H9 (cell line): ENCODE data around the gene MIPOL1. TPM values are rescaled to one million over a fixed set of nuclear protein-coding genes. Genes with fewer than 3 reads are reported as not detected.

Source experiments
- DNase-seq: peaks from one replicate; pipeline ENCODE4 v3.0.0-alpha.2; 2017
- H2AFZ ChIP-seq: one replicate; pipeline ENCODE4 v1.6.1; 2013; ENCODE audit warnings: mild to moderate bottlenecking, low read length, control low read depth, moderate library complexity
- H2AK5ac ChIP-seq: 2 replicates; pipeline ENCODE4 v1.6.1; 2013; ENCODE audit warnings: low read length, control low read depth, mixed read lengths; ENCODE audit not compliant: insufficient read length
- H2BK120ac ChIP-seq: one replicate; pipeline ENCODE4 v1.6.1; 2013; ENCODE audit warnings: low read depth, mild to moderate bottlenecking, low read length, control low read depth, inconsistent platforms; ENCODE audit not compliant: poor library complexity, severe bottlenecking
- H2BK12ac ChIP-seq: 2 replicates; pipeline ENCODE4 v1.6.1; 2013; ENCODE audit warnings: low read length, control low read depth, mixed read lengths, low read depth; ENCODE audit not compliant: insufficient read length
- H2BK15ac ChIP-seq: 2 replicates; pipeline ENCODE4 v1.6.1; 2013; ENCODE audit warnings: low read depth, low read length, control low read depth
- H2BK20ac ChIP-seq: one replicate; pipeline ENCODE4 v1.6.1; 2013; ENCODE audit warnings: low read depth, mild to moderate bottlenecking, low read length, control low read depth, inconsistent platforms; ENCODE audit not compliant: poor library complexity, severe bottlenecking
- H2BK5ac ChIP-seq: 2 replicates; pipeline ENCODE4 v1.6.1; 2013; ENCODE audit warnings: low read length, control low read depth, mixed read lengths; ENCODE audit not compliant: insufficient read length
- H3K14ac ChIP-seq: 2 replicates; pipeline ENCODE4 v1.6.1; 2013; ENCODE audit warnings: low read length, control low read depth; ENCODE audit not compliant: insufficient read depth
- H3K18ac ChIP-seq: 2 replicates; pipeline ENCODE4 v1.6.1; 2013; ENCODE audit warnings: low read depth, mild to moderate bottlenecking, mixed read lengths, low read length, control low read depth; ENCODE audit not compliant: insufficient read length
- H3K23ac ChIP-seq: 2 replicates; pipeline ENCODE4 v1.6.1; 2013; ENCODE audit warnings: low read length, control low read depth, mixed read lengths, low read depth; ENCODE audit not compliant: insufficient read length
- H3K23me2 ChIP-seq: 2 replicates; pipeline ENCODE4 v1.6.1; 2013; ENCODE audit warnings: low read depth, mild to moderate bottlenecking, mixed read lengths, low read length, control low read depth; ENCODE audit not compliant: insufficient read length, poor library complexity, severe bottlenecking
- H3K27ac ChIP-seq: 2 replicates; pipeline ENCODE4 v1.5.1; 2013; ENCODE audit warnings: low read length, control low read depth, mixed read lengths, low read depth; ENCODE audit not compliant: insufficient read length
- H3K27me3 ChIP-seq: 2 replicates; pipeline ENCODE4 v1.6.1; 2013; ENCODE audit warnings: low read length, control low read depth, inconsistent platforms; ENCODE audit not compliant: insufficient read depth
- H3K4ac ChIP-seq: 2 replicates; pipeline ENCODE4 v1.6.1; 2013; ENCODE audit warnings: low read depth, mild to moderate bottlenecking, control low read depth, inconsistent platforms, low read length, moderate library complexity
- H3K4me1 ChIP-seq: 2 replicates; pipeline ENCODE4 v1.6.1; 2013; ENCODE audit warnings: low read length, control low read depth, inconsistent platforms; ENCODE audit not compliant: insufficient read depth
- H3K4me2 ChIP-seq: 2 replicates; pipeline ENCODE4 v1.6.1; 2013; ENCODE audit warnings: low read length, control low read depth, mixed read lengths; ENCODE audit not compliant: insufficient read length, insufficient read depth
- H3K56ac ChIP-seq: 2 replicates; pipeline ENCODE4 v1.6.1; 2013; ENCODE audit warnings: low read depth, mild to moderate bottlenecking, mixed read lengths, low read length, control low read depth; ENCODE audit not compliant: insufficient read length
- H3K79me1 ChIP-seq: 2 replicates; pipeline ENCODE4 v1.6.1; 2013; ENCODE audit warnings: low read depth, mild to moderate bottlenecking, moderate library complexity, low read length, control low read depth, inconsistent platforms; ENCODE audit not compliant: insufficient read depth, poor library complexity, severe bottlenecking
- H3K79me2 ChIP-seq: 2 replicates; pipeline ENCODE4 v1.6.1; 2013; ENCODE audit warnings: low read length, control low read depth, inconsistent platforms; ENCODE audit not compliant: insufficient read depth
- H3K9ac ChIP-seq: 2 replicates; pipeline ENCODE4 v1.6.1; 2013; ENCODE audit warnings: low read length, control low read depth, mixed read lengths; ENCODE audit not compliant: insufficient read length; ENCODE audit errors: extremely low read depth
- H3K9me3 ChIP-seq: one replicate; pipeline ENCODE4 v1.6.1; 2013; ENCODE audit warnings: low read depth, low read length, inconsistent platforms; ENCODE audit not compliant: control insufficient read depth
- H3T11ph ChIP-seq: one replicate; pipeline ENCODE4 v1.6.1; 2013; ENCODE audit warnings: mild to moderate bottlenecking, low read length, control low read depth, inconsistent platforms
- H4K20me1 ChIP-seq: one replicate; pipeline ENCODE4 v1.6.1; 2013; ENCODE audit not compliant: control insufficient read depth, insufficient read length, insufficient read depth
- H4K5ac ChIP-seq: 2 replicates; pipeline ENCODE4 v1.6.1; 2013; ENCODE audit warnings: low read depth, mild to moderate bottlenecking, mixed read lengths, low read length, control low read depth; ENCODE audit not compliant: insufficient read length
- H4K8ac ChIP-seq: replicated peaks from 2 replicates; pipeline ENCODE4 v1.6.1; 2013; ENCODE audit warnings: low read length, control low read depth, mixed read lengths, low read depth; ENCODE audit not compliant: insufficient read length
- H4K91ac ChIP-seq: 2 replicates; pipeline ENCODE4 v1.6.1; 2013; ENCODE audit warnings: low read depth, mild to moderate bottlenecking, moderate library complexity, mixed read lengths, low read length, control low read depth; ENCODE audit not compliant: insufficient read length
- H3K27ac Mint-ChIP-seq, 3 experiments: 2 replicates in 2 of 3; 3 replicates in 1 of 3; pipeline ENCODE4 v1.8.0; 2020 to 2021; ENCODE audit warnings: mixed read lengths in 3 of 3, mild to moderate bottlenecking in 1 of 3, moderate library complexity in 1 of 3
- H3K27me3 Mint-ChIP-seq: 2 replicates; pipeline ENCODE4 v1.8.0; 2021; ENCODE audit warnings: low read depth, mild to moderate bottlenecking, moderate library complexity, mixed read lengths
- H3K36me3 Mint-ChIP-seq, 3 experiments: 2 replicates in 2 of 3; 3 replicates in 1 of 3; pipeline ENCODE4 v1.8.0; 2020 to 2021; ENCODE audit warnings: low read depth in 3 of 3, mixed read lengths in 3 of 3; ENCODE audit not compliant: insufficient read depth in 1 of 3
- H3K4me1 Mint-ChIP-seq, 2 experiments: 2 replicates each; pipeline ENCODE4 v1.8.0; 2020; ENCODE audit warnings: mixed read lengths in 2 of 2
- H3K4me3 Mint-ChIP-seq, 2 experiments: 2 replicates in 1 of 2; 3 replicates in 1 of 2; pipeline ENCODE4 v1.8.0; 2020 to 2021; ENCODE audit warnings: mild to moderate bottlenecking in 2 of 2, mixed read lengths in 2 of 2, moderate library complexity in 1 of 2
- H3K9me3 Mint-ChIP-seq, 2 experiments: 2 replicates in 1 of 2; 3 replicates in 1 of 2; pipeline ENCODE4 v1.8.0; 2020; ENCODE audit warnings: mild to moderate bottlenecking in 2 of 2, mixed read lengths in 2 of 2, moderate library complexity in 1 of 2
- WGBS: extraction: QIAGEN DNeasy Blood & Tissue Kit; methylation state at CpG from one replicate; pipeline ENCODE4 v1.1.7; 2013; ENCODE audit warnings: missing lambda C conversion rate, low lambda C conversion rate, mixed read lengths; ENCODE audit not compliant: insufficient read length; ENCODE audit errors: extremely low coverage; 5-methylcytosine and 5-hydroxymethylcytosine counted together
- total RNA-seq: library from RNA; stranded (reverse); gene quantifications from 2 replicates; pipeline ENCODE4 v1.2.1, GENCODE V29; 2021
- TF ChIP-seq, protein P1 (sequence below): fragments of 200-600 bp; sonication (generic); conservative IDR thresholded peaks from 3 replicates; pipeline ENCODE4 v1.8.0; 2021; ENCODE audit warnings: antibody characterized with exemption, mild to moderate bottlenecking

The MIPOL1 gene
- total RNA-seq, 1 experiment from 2014 or later = 15.6 TPM

DNA sequence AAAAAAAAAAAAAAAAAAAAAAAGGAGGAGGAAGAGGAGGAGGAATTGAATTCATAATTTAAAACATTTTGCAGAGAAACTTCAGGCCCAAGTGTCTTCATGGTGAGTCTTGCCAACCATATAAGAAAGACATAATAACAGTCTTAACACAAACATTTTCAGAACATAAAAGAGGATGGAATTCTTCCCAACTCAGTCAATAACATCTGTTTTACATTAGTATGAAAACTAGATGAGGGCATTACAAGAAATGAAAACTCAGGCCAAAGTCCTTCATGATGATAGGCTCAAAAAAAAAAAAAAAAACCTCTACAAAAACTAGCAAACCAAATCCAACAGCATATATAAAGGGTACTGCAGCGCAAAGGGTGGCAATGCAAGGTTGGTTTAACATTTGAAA, 245.7 kb downstream of the MIPOL1 start:
- Mint-ChIP-seq H3K9me3 (peaks cover 0 to 6% of the 10 kb centered on the region in 2 experiments; a peak in 2 of 5 replicates), H3K27ac (no peak overlapping the region), H3K36me3 (peaks cover 0 to 11% (median 5%) of the 10 kb centered on the region in 3 experiments; a peak in 3 of 7 replicates), H3K4me3 (no peak overlapping the region), H3K4me1 (no peaks in the 10 kb centered on the region), H3K27me3 (no peaks in the 10 kb centered on the region)
- Histone ChIP-seq H3K79me1 (no peaks in the 10 kb centered on the region), H3K56ac (no peak overlapping the region), H3K4me1 (no peaks in the 10 kb centered on the region), H2BK15ac (no peak overlapping the region), H2BK120ac (no peak overlapping the region), H3K27me3 (no peaks in the 10 kb centered on the region), H3K27ac (no peak overlapping the region), H3K79me2 (no peaks in the 10 kb centered on the region), H3K4me2 (no peak overlapping the region), H3K23me2 (no peaks in the 10 kb centered on the region), H4K5ac (no peak overlapping the region), H2AK5ac (no peak overlapping the region), H3K18ac (no peak overlapping the region), H3K9ac (no peak overlapping the region), H2BK5ac (no peak overlapping the region), H4K20me1 (no peaks in the 10 kb centered on the region), H3K4ac (no peak overlapping the region), H3T11ph (no peak overlapping the region), H3K23ac (no peak overlapping the region), H3K14ac (no peak overlapping the region), H3K9me3 (no peaks in the 10 kb centered on the region), H2BK12ac (no peak overlapping the region), H4K8ac (no peak overlapping the region), H2BK20ac (no peak overlapping the region), H4K91ac (no peak overlapping the region), H2AFZ (no peak overlapping the region)
- no peak for DNase-seq
- no CpG with 5 or more reads among the region's 1 CpG for WGBS
- TF ChIP-seq, protein P1, sequence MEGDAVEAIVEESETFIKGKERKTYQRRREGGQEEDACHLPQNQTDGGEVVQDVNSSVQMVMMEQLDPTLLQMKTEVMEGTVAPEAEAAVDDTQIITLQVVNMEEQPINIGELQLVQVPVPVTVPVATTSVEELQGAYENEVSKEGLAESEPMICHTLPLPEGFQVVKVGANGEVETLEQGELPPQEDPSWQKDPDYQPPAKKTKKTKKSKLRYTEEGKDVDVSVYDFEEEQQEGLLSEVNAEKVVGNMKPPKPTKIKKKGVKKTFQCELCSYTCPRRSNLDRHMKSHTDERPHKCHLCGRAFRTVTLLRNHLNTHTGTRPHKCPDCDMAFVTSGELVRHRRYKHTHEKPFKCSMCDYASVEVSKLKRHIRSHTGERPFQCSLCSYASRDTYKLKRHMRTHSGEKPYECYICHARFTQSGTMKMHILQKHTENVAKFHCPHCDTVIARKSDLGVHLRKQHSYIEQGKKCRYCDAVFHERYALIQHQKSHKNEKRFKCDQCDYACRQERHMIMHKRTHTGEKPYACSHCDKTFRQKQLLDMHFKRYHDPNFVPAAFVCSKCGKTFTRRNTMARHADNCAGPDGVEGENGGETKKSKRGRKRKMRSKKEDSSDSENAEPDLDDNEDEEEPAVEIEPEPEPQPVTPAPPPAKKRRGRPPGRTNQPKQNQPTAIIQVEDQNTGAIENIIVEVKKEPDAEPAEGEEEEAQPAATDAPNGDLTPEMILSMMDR = no peak
